GM13977 (cell line): ENCODE data around the gene KCNIP3.
"Not testable (repeated sequence)": the region's sequence is repeated elsewhere in the genome, so short reads cannot be mapped to it uniquely, and the experiment has no call there.

ENCODE experiments used
- DNase-seq: peaks from one replicate; pipeline ENCODE4 v3.0.0; 2012; ENCODE audit warnings: low spot score
- in situ Hi-C: fragments of 300-500 bp; cut with MboI; formaldehyde crosslinking; loops from one replicate; pipeline ENCODE4 v1.12.0; 2022; ENCODE audit warnings: low sequenced_read_pairs, low pct_unique_long_range_greater_than_20kb, mixed read lengths, inconsistent platforms; ENCODE audit not compliant: unreplicated experiment
- TF ChIP-seq, protein P1 (sequence below): IDR thresholded peaks from 2 replicates; pipeline ENCODE4 v1.5.1; 2012; ENCODE audit warnings: mild to moderate bottlenecking, control low read depth; ENCODE audit not compliant: insufficient read depth; ENCODE audit errors: extremely low read depth, missing control alignments

The KCNIP3 gene

DNA sequence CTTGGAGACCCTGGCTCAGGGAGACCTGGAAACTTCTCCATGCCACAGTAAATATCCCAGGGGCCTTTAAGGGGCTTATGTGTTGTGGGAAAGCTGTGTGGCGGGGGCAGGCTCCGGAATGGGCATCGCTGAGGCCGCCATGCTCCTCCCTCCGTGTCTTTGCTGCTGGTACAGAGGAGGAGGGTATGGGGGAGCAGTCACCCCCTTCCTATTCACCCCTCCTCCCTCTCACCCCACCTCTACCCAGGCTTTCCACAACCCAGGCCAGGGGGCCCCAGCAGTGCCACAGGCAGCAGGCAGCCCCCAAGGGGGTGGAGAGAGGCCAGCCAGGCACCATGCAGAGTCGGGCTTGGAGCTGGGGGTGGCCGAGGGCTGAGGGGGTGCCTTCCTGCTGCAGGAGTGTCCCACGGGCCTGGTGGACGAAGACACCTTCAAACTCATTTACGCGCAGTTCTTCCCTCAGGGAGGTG, 77.3 kb downstream of the KCNIP3 start:
- in situ Hi-C loops = no loop called here
- TF ChIP-seq, protein P1, sequence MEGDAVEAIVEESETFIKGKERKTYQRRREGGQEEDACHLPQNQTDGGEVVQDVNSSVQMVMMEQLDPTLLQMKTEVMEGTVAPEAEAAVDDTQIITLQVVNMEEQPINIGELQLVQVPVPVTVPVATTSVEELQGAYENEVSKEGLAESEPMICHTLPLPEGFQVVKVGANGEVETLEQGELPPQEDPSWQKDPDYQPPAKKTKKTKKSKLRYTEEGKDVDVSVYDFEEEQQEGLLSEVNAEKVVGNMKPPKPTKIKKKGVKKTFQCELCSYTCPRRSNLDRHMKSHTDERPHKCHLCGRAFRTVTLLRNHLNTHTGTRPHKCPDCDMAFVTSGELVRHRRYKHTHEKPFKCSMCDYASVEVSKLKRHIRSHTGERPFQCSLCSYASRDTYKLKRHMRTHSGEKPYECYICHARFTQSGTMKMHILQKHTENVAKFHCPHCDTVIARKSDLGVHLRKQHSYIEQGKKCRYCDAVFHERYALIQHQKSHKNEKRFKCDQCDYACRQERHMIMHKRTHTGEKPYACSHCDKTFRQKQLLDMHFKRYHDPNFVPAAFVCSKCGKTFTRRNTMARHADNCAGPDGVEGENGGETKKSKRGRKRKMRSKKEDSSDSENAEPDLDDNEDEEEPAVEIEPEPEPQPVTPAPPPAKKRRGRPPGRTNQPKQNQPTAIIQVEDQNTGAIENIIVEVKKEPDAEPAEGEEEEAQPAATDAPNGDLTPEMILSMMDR = no peak
- DNase-seq = no peak

GRCh38 chr2:95374921-95375471, 77.8 kb downstream of the KCNIP3 start:
- DNase-seq = no peak

GRCh38 chr2:95375532-95376150, 78.5 kb downstream of the KCNIP3 start:
- DNase-seq = no peak
- in situ Hi-C loops = no loop called here
- TF ChIP-seq, protein P1 = no peak

More at GRCh38 chr2:95374921-95375471, 77.8 kb downstream of the KCNIP3 start:
- in situ Hi-C loops = no loop called here
- TF ChIP-seq, protein P1 = no peak

GRCh38 chr2:95376311-95377215, 79.4 kb downstream of the KCNIP3 start:
- in situ Hi-C loops = no loop called here
- TF ChIP-seq, protein P1 = no peak
- DNase-seq = no peak

- in situ Hi-C loops = no loop called here
- DNase-seq = no peak
- TF ChIP-seq, protein P1 = no peak
Measured at GRCh38 chr2:95377216-95378123, 80.3 kb downstream of the KCNIP3 start.

DNA sequence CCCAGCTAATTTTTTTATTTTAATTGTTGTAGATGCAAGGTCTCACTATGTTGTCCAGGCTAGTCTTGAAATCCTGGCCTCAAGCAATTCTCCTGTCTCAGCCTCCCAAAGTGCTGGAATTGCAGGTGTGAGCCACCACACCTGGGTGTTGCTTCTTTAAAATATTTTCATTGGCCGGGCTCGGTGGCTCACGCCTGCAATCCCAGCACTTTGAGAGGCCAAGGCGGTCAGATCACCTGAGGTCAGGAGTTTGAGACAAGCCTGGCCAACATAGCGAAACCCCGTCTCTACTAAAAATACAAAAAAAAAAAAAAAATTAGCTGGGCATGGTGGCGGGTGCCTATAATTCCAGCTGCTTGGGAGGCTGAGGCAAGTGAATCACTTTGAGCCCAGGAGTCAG, 81.1 kb downstream of the KCNIP3 start:
- in situ Hi-C loops, DNase-seq: not testable (repeated sequence)
